ENCODE measurements around the gene TXNDC15.

Gene TXNDC15

GRCh38 chr5:134920848-134921575, 46.8 kb downstream of the TXNDC15 start:
- DNase-seq (ENCODE audit: low spot score) = no peak

GRCh38 chr5:134932508-134932907, 58.3 kb downstream of the TXNDC15 start:
- DNase-seq (ENCODE audit: low spot score) = no peak

- no peak for DNase-seq (ENCODE audit: low spot score)
Measured at GRCh38 chr5:134934202-134934601, 60.0 kb downstream of the TXNDC15 start.

- DNase-seq (ENCODE audit: low spot score) = no peak
Measured at GRCh38 chr5:134935711-134936602, 61.8 kb downstream of the TXNDC15 start.

GRCh38 chr5:134937526-134937925, 63.4 kb downstream of the TXNDC15 start:
- DNase-seq (ENCODE audit: low spot score) = no peak

- DNase-seq (ENCODE audit: low spot score) = no peak
Measured at GRCh38 chr5:134938030-134938429, 63.9 kb downstream of the TXNDC15 start.

GRCh38 chr5:134939500-134939899, 65.3 kb downstream of the TXNDC15 start:
- no peak for DNase-seq (ENCODE audit: low spot score)

- no peak for DNase-seq (ENCODE audit: low spot score)
Measured at GRCh38 chr5:134943547-134943946, 69.4 kb downstream of the TXNDC15 start.

- DNase-seq (ENCODE audit: low spot score) = no peak
Measured at GRCh38 chr5:134944630-134945029, 70.5 kb downstream of the TXNDC15 start.

- DNase-seq (ENCODE audit: low spot score) = no peak
Measured at GRCh38 chr5:134945041-134945440, 70.9 kb downstream of the TXNDC15 start.

- peak; percentile 18 for DNase-seq (ENCODE audit: low spot score)
Measured at GRCh38 chr5:134948911-134949310, 74.7 kb downstream of the TXNDC15 start.

GRCh38 chr5:134949316-134949715, 75.1 kb downstream of the TXNDC15 start:
- DNase-seq (ENCODE audit: low spot score) = no peak

Measured in AG20443 (cell line).